CD8-positive, alpha-beta memory T cell (primary cell): ENCODE results near the gene ZDHHC11B. TPM values are rescaled to one million over a fixed set of nuclear protein-coding genes. Genes with fewer than 3 reads are reported as not detected.
"Not testable (repeated sequence)": the region's sequence is repeated elsewhere in the genome, so short reads cannot be mapped to it uniquely, and the experiment has no call there.

Experiments used
- CTCF ChIA-PET: fragments of 350-600 bp; sonication (Branson Sonifier 250); formaldehyde crosslinking; loops from one replicate; lab custom pipeline; 2021; ENCODE audit warnings: antibody characterized with exemption; lab: Charles Lee
- POLR2A ChIA-PET: fragments of 350-600 bp; sonication (Branson Sonifier 250); formaldehyde crosslinking; loops from one replicate; lab custom pipeline; 2021; ENCODE audit warnings: antibody characterized with exemption; lab: Charles Lee
- DNase-seq, 5 donors: peaks; one replicate each; pipeline versions ENCODE4 v3.0.0 to v3.0.0-alpha.2; 2020 to 2022; ENCODE audit warnings: mixed read lengths in 1 of 5
- H3K27ac ChIP-seq: one replicate; pipeline ENCODE4 v1.7.0; 2013; ENCODE audit warnings: low read depth, mild to moderate bottlenecking, low read length, moderate library complexity
- H3K27me3 ChIP-seq: 2 replicates; pipeline ENCODE4 v1.7.0; 2013; ENCODE audit warnings: low read length, mild to moderate bottlenecking; ENCODE audit not compliant: insufficient read depth, poor library complexity, severe bottlenecking
- H3K36me3 ChIP-seq: 2 replicates; pipeline ENCODE4 v1.7.0; 2013; ENCODE audit warnings: mild to moderate bottlenecking, low read length, moderate library complexity; ENCODE audit not compliant: insufficient read depth
- H3K4me1 ChIP-seq: 2 replicates; pipeline ENCODE4 v1.7.0; 2013; ENCODE audit warnings: mild to moderate bottlenecking, low read length, moderate library complexity; ENCODE audit not compliant: insufficient read depth
- H3K4me3 ChIP-seq: 2 replicates; pipeline ENCODE4 v1.7.0; 2013; ENCODE audit warnings: mild to moderate bottlenecking, low read length
- H3K9me3 ChIP-seq: 2 replicates; pipeline ENCODE4 v1.7.0; 2013; ENCODE audit warnings: mild to moderate bottlenecking, low read length
- H3K27ac Mint-ChIP-seq, 8 donors: one replicate each; pipeline ENCODE4 v1.8.0; 2020 to 2021; ENCODE audit warnings: mixed read lengths in 8 of 8, mild to moderate bottlenecking in 6 of 8, inconsistent platforms in 3 of 8, moderate library complexity in 3 of 8
- H3K27me3 Mint-ChIP-seq, 2 donors: one replicate each; pipeline ENCODE4 v1.8.0; 2020 to 2021; ENCODE audit warnings: mixed read lengths in 2 of 2, mild to moderate bottlenecking in 1 of 2, moderate library complexity in 1 of 2
- H3K36me3 Mint-ChIP-seq, 3 donors: one replicate each; pipeline ENCODE4 v1.8.0; 2020 to 2021; ENCODE audit warnings: mixed read lengths in 3 of 3, inconsistent platforms in 1 of 3, mild to moderate bottlenecking in 1 of 3
- H3K4me1 Mint-ChIP-seq, 3 donors: one replicate each; pipeline ENCODE4 v1.8.0; 2020 to 2021; ENCODE audit warnings: mixed read lengths in 3 of 3, inconsistent platforms in 1 of 3, mild to moderate bottlenecking in 1 of 3
- H3K4me3 Mint-ChIP-seq, 7 donors: one replicate each; pipeline ENCODE4 v1.8.0; 2020 to 2021; ENCODE audit warnings: mixed read lengths in 7 of 7, mild to moderate bottlenecking in 6 of 7, moderate library complexity in 4 of 7, inconsistent platforms in 2 of 7
- H3K9me3 Mint-ChIP-seq, 5 donors: one replicate each; pipeline ENCODE4 v1.8.0; 2020 to 2022; ENCODE audit warnings: mixed read lengths in 5 of 5, mild to moderate bottlenecking in 3 of 5, moderate library complexity in 2 of 5, inconsistent platforms in 1 of 5
- polyA plus RNA-seq: library from polyadenylated mRNA; unstranded; fragments of 300-500 nt; fragmentation: Illumina TruSeq; gene quantifications from one replicate; pipeline ENCODE4 v1.2.3, GENCODE V29; 2021
- total RNA-seq, 2 experiments: library from RNA; stranded (reverse); gene quantifications; one replicate each; pipeline ENCODE4 v1.2.3, GENCODE V29; 2021

The ZDHHC11B gene
- total and polyA plus RNA-seq, 3 experiments from 2014 or later = 0.40 to 0.55 TPM; not detected in 1

DNA sequence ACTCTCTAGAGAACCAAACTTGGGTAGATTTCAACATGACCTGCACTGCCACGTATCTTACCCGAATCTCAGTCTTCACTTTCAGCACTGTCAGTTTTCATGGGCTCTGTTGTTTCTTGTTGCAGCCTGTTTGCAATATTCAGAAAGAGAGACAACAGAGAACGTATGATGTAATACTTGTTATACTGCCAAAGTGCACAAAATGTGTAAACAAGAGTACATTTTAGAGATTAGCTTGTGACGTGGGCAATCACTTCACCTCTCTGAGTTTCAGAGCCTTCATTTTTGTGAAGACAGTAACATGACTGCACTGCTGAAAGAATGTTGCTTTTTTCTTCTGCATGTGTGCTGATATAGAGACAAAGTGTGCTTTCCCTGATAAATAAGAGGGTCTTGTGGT, 67.8 kb downstream of the ZDHHC11B start:
- H3K4me1 ChIP-seq, CTCF ChIA-PET, H3K36me3 ChIP-seq, H3K4me1 Mint-ChIP-seq, H3K4me3 Mint-ChIP-seq, H3K4me3 ChIP-seq, DNase-seq, H3K27me3 ChIP-seq, H3K27ac ChIP-seq, POLR2A ChIA-PET, H3K9me3 ChIP-seq: not testable (repeated sequence)
- Mint-ChIP-seq H3K27ac (peak overlapping the region in 1 of 8 donors; percentile 41), H3K9me3 (peaks cover 24 to 33% (median 26%) of the 10 kb centered on the region in 5 donors), H3K36me3 (peaks cover 4 to 18% (median 4%) of the 10 kb centered on the region in 3 donors), H3K27me3 (peaks cover 5 to 33% of the 10 kb centered on the region in 2 donors)

DNA sequence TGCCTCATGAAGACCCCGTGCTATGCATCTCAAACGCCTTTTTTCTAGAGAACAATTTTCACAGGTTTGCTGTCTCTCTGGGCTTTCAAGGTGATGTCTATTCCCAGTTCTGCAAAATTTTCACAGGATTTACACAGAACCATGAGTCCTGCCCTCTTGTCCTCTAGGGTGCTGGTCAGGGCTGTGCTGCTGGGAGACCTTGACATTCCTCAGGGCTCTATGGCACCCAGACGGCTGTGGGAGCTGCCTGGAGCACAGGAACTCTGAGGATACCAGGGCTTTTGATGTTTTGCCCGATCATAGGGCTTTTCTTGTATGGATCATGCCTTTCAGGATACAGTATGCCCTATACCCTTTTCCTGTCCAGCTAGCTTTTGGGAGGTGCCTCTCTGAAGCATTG, 68.9 kb downstream of the ZDHHC11B start:
- Mint-ChIP-seq H3K9me3 (peaks cover 22 to 33% (median 26%) of the 10 kb centered on the region in 5 donors), H3K27me3 (peaks cover 5 to 33% of the 10 kb centered on the region in 2 donors), H3K36me3 (peaks cover 4 to 18% (median 4%) of the 10 kb centered on the region in 3 donors)
- DNase-seq, H3K9me3 ChIP-seq, H3K4me3 Mint-ChIP-seq, CTCF ChIA-PET, H3K4me3 ChIP-seq, H3K4me1 Mint-ChIP-seq, H3K36me3 ChIP-seq, H3K4me1 ChIP-seq, H3K27ac Mint-ChIP-seq, H3K27me3 ChIP-seq, POLR2A ChIA-PET, H3K27ac ChIP-seq: not testable (repeated sequence)

DNA sequence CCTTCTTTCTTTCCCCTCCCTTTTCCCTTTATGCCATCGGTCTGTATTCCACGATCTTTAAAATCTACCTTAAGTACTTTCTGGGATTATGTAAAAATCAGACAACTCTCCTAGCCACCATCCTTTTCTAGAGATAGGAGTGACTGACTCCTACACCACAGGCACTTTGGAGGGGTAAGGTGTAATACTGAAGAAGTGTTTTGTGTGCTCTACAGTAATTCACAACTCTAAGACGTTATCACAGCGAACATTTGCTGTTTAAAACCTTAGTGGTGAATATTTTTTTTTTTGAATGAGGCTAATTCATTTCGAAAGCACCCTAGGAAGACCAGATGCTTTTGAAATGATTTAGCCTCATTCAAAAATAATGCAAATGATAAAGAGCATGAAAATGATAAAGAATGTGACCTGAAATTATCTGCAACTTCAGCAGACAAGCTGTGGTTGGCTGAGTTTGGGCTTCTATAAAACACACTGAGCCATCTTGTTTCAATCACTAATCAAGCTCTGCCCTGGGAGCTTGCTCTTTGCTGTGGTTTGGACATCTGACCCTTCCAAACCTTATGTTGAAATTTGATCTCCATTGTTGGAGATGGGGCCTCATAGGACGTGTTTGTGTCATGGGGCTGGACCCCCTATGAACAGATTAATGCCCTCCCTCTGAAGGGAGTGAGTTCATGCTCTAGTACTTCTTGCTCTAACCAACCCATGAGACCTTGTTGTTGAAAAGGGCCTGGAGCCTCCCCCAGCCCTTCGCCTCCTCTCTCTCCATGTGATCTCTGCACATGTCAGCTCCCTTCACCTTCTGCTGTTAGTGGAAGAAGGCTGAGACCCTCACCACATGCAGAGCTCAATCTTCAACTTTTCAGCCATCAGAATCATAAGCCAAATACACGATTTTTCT, 70.1 kb downstream of the ZDHHC11B start:
- H3K4me1 ChIP-seq, H3K4me3 ChIP-seq, H3K4me1 Mint-ChIP-seq, H3K27me3 ChIP-seq, H3K4me3 Mint-ChIP-seq, CTCF ChIA-PET, H3K9me3 ChIP-seq, H3K27ac Mint-ChIP-seq, H3K36me3 Mint-ChIP-seq, H3K27ac ChIP-seq, H3K36me3 ChIP-seq, DNase-seq, POLR2A ChIA-PET: not testable (repeated sequence)
- peaks cover 12 to 26% (median 19%) of the 10 kb centered on the region in 5 donors for H3K9me3 Mint-ChIP-seq
- H3K27me3 Mint-ChIP-seq = peaks cover 2 to 28% of the 10 kb centered on the region in 2 donors

GRCh38 chr5:713686-714085, 70.8 kb downstream of the ZDHHC11B start:
- H3K4me3 Mint-ChIP-seq, DNase-seq, H3K4me3 ChIP-seq, H3K27me3 ChIP-seq, POLR2A ChIA-PET, H3K36me3 Mint-ChIP-seq, CTCF ChIA-PET, H3K4me1 Mint-ChIP-seq, H3K27ac Mint-ChIP-seq, H3K4me1 ChIP-seq, H3K36me3 ChIP-seq, H3K9me3 ChIP-seq, H3K27ac ChIP-seq: not testable (repeated sequence)
- Mint-ChIP-seq H3K27me3 (peaks cover 2 to 26% of the 10 kb centered on the region in 2 donors), H3K9me3 (peaks cover 7 to 18% (median 14%) of the 10 kb centered on the region in 5 donors)

GRCh38 chr5:708848-709517, 75.5 kb downstream of the ZDHHC11B start:
- H3K27ac ChIP-seq, DNase-seq, H3K4me3 ChIP-seq, H3K4me1 Mint-ChIP-seq, H3K9me3 Mint-ChIP-seq, H3K4me3 Mint-ChIP-seq, H3K27me3 Mint-ChIP-seq, H3K4me1 ChIP-seq, H3K9me3 ChIP-seq, H3K27ac Mint-ChIP-seq, POLR2A ChIA-PET, H3K36me3 ChIP-seq, CTCF ChIA-PET, H3K27me3 ChIP-seq, H3K36me3 Mint-ChIP-seq: not testable (repeated sequence)

- POLR2A ChIA-PET, H3K36me3 ChIP-seq, DNase-seq, H3K27me3 ChIP-seq, H3K9me3 ChIP-seq, H3K4me3 Mint-ChIP-seq, H3K9me3 Mint-ChIP-seq, CTCF ChIA-PET, H3K27ac Mint-ChIP-seq, H3K36me3 Mint-ChIP-seq, H3K4me1 ChIP-seq, H3K27ac ChIP-seq, H3K4me3 ChIP-seq, H3K4me1 Mint-ChIP-seq, H3K27me3 Mint-ChIP-seq: not testable (repeated sequence)
These were observed 76.2 kb downstream of the ZDHHC11B start for GRCh38 chr5:708374-708773.

DNA sequence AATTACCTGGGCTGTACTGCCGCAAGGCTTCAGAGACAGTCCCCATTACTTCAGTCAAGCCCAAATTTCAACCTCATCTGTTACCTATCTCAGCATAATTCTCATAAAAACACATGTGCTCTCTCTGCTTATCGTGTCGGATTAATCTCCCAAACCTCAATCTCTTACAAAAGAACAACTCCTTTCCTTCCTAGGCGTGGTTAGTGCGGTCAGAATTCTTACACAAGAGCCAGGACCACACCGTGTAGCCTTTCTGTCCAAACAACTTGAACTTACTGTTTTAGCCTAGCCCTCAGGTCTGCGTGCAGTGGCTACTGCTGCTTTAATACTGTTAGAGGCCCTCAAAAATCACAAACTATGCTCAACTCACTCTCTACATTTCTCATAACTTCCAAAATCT, 78.4 kb downstream of the ZDHHC11B start:
- H3K27me3 Mint-ChIP-seq, H3K4me1 Mint-ChIP-seq, POLR2A ChIA-PET, H3K27ac ChIP-seq, H3K27ac Mint-ChIP-seq, H3K4me1 ChIP-seq, H3K4me3 ChIP-seq, DNase-seq, H3K9me3 ChIP-seq, H3K27me3 ChIP-seq, H3K36me3 ChIP-seq, H3K36me3 Mint-ChIP-seq, H3K9me3 Mint-ChIP-seq, H3K4me3 Mint-ChIP-seq, CTCF ChIA-PET: not testable (repeated sequence)
